ACHN (cell line): ENCODE results near the gene INPP4B.
"Not testable (repeated sequence)": the region's sequence is repeated elsewhere in the genome, so short reads cannot be mapped to it uniquely, and the experiment has no call there.

Experiments used
- DNase-seq: peaks from one replicate; pipeline ENCODE4 v3.0.0-alpha.2; 2015
- in situ Hi-C: cut with HindIII; loops from 2 replicates; pipeline ENCODE4 v1.10.0; 2017; ENCODE audit warnings: low sequenced_read_pairs, low pct_ligation_motif_present, low pct_unique_long_range_greater_than_20kb

Gene INPP4B

GRCh38 chr4:142532054-142532453, 314.0 kb downstream of the INPP4B start:
- in situ Hi-C loops, result no loop called here
- no peak for DNase-seq

GRCh38 chr4:142530728-142531127, 315.4 kb downstream of the INPP4B start:
- no peak for DNase-seq
- in situ Hi-C loops, result no loop called here

DNA sequence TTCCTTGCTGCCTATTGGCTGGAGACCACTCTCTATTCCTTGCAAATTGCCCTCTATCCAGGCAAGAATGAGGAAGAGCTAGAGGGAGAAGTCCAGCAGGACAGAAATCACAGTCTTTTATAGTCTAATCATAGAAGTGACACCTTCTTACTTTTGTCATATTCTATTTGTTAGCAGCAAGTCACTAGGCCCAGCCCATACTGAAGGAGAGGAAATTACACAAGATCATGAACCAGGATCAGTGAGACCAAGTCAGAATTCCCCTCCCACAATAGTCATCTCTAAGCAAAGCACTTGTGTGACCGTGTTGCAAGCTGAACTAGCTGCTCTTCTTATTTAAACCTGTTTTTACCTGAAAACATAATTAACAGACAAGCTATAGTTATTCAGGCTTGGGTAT, 317.7 kb downstream of the INPP4B start:
- in situ Hi-C loops, result no loop called here
- DNase-seq, result no peak

DNA sequence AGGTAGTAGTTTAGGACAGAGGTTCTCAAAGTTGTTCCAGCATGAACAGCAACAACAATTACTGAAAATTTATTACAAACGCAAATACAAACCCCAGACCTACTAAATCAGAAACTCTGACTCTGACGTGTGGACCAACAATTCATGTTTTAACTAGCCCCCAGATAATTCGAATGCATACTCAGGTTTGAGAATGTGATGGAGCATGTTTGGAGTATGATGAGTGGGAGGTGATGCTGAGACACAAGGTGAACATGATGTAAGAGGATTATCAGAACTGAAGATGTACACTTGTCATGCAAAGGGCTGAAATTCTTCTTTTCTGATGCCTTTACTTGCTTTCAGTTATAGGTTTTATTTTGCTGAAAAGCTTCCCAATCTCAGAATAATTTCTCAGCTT, 323.0 kb downstream of the INPP4B start:
- in situ Hi-C loops, result no loop called here
- no peak for DNase-seq

- in situ Hi-C loops, result no loop called here
- no peak for DNase-seq
Observed at GRCh38 chr4:142519342-142519741, 326.8 kb downstream of the INPP4B start.

- no peak for DNase-seq
- in situ Hi-C loops, result no loop called here
Observed at GRCh38 chr4:142516686-142517526, 329.2 kb downstream of the INPP4B start.

DNA sequence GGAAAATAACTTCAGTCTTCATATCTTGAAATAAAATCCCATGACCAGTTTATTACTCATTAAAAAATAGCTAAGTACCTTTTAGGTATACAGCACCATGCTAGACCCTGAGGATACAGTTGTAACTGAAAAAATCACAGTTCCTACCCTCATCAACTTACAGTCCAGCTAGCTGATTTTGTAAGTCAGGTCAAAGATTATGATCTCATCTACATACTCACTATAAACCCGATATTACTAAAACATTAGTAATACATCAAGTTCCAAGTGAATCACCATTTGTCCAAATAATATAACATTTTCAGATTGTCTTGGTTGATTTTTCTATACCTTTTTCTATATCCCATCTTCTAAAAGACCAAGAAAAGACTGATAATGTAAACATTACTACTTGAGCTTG, 333.9 kb downstream of the INPP4B start:
- in situ Hi-C loops, result no loop called here
- no peak for DNase-seq

- in situ Hi-C loops, result no loop called here
- DNase-seq, result no peak
Observed at GRCh38 chr4:142509881-142510280, 336.2 kb downstream of the INPP4B start.

DNA sequence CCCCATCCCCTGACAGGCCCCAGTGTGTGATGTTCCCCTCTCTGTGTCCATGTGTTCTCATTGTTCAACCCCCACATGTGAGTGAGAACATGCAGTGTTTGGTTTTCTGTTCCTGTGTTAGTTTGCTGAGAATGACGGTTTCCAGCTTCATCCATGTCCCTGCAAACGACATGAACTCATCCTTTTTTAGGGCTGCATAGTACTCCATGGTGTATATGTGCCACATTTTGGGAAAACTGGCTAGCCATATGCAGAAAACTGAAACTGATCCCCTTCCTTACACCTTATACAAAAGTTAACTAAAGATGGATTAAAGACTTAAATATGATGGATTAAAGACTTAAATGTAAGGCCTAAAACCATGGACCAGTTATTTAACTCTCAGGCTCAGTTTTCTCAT, 336.7 kb downstream of the INPP4B start:
- DNase-seq, in situ Hi-C loops: not testable (repeated sequence)

- in situ Hi-C loops, result no loop called here
- no peak for DNase-seq
Observed at GRCh38 chr4:142500966-142501365, 345.1 kb downstream of the INPP4B start.

DNA sequence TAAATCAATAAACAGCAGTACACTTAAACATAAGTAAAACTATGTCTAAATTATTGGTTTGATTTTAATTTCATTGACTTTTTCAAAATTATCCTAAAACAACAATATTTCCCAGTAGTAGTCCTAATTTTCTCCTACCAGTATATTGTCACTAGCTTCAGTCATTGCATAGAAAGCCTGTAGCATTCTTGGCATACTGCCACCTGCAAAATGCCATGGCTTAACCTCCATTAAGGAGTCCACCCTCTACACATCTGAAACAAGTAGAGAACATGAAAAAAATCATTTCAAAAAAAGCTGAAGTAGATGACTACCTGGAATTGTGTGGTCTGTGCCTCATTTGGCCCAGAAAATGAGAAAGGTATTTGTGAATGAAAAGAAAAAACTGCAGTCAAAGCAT, 348.5 kb downstream of the INPP4B start:
- DNase-seq, result no peak
- in situ Hi-C loops, result no loop called here

DNA sequence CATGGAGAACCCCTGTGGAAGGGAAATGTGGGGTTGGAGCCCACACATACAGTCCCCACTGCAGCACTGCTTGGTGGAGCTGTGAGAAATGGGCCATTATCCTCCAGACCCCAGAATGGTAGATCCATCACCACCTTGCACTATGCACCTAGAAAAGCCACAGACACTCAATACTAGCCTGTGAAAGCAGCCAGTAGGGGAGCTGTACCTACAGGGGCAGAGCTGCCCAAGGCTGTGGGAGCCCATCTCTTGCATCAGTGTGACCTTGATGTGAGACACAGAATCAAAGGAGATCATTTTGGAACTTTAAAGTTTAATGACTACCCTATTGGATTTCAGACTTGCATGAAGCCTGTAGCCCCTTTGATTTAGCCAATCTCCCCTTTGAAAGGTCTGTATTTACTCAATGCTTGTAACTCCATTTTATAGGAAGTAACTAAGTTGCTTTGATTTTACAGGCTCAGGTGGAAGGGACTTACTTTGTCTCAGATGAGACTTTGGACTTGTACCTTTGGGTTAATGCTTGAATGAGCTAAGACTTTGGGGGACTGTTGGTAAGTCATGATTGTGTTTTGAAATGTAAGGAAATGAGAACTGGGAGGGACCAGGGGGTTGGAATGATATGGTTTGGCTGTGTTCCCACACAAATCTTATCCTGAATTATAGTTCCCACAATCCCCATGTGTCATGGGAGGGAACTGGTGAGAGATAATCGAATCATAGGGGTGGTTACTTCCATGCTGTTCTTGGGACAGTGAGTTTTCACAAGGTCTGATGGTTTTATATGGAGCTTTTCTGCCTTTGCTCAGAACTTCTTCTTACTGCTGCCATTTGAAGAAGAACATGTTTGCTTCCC, 352.6 kb downstream of the INPP4B start:
- no peak for DNase-seq
- in situ Hi-C loops, result no loop called here

DNA sequence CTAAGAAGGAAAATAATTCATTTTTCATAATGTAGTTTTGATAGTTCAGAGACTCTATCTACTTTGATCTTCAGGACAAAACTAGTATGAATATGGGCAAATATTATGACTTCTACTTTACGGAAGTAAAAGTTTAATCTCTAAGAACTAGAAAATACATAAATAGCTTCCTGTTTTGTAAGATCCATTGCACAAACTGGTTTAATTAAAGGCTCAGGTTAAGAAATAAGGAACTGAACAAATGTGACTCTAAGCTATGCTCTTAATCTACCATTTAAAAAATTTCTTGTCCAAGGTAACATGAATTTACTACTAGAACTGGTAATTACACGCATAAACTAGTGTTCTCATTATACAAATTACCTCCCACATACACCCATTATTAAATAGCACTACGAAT, 360.6 kb downstream of the INPP4B start:
- DNase-seq, result no peak
- in situ Hi-C loops, result no loop called here

DNA sequence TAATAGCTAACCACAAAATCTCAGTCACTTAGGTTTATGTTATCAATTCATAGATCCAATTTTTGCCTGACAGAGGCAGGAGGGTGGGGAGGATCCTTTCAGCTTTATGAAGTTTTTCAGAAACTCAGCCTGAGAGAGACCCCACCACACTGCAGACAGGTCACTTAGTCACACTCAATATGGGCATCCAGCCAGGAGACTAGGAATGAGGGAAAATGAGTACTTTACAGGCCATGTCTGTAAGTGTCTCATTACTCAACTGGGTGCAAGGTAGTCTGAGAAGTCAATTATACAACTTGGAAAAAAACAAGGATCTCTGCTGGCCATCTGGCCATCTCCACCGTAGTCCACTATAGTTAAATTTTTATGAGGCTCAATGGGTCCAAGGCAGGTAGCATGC, 365.9 kb downstream of the INPP4B start:
- DNase-seq, result no peak

DNA sequence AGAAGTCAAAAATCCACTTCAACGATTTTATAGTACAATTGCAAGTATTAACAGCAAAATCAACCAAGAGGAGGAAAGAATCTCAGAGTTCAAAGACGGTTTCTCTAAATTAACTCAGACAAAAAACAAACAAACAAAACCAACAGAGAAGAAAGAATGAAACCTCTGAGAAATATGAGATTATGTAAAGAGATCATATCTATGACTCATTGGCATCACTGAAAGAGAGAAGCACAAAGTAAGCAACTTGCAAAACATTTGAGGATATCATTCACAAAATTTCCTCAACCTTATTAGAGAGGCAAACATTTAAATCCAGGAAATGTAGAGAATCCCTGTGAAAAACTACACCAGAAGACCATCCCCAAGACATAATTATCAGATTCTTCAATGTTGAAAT, 370.4 kb downstream of the INPP4B start:
- in situ Hi-C loops, result no loop called here
- DNase-seq, result no peak

More for the DNA sequence above, 365.9 kb downstream of the INPP4B start:
- in situ Hi-C loops, result no loop called here

DNA sequence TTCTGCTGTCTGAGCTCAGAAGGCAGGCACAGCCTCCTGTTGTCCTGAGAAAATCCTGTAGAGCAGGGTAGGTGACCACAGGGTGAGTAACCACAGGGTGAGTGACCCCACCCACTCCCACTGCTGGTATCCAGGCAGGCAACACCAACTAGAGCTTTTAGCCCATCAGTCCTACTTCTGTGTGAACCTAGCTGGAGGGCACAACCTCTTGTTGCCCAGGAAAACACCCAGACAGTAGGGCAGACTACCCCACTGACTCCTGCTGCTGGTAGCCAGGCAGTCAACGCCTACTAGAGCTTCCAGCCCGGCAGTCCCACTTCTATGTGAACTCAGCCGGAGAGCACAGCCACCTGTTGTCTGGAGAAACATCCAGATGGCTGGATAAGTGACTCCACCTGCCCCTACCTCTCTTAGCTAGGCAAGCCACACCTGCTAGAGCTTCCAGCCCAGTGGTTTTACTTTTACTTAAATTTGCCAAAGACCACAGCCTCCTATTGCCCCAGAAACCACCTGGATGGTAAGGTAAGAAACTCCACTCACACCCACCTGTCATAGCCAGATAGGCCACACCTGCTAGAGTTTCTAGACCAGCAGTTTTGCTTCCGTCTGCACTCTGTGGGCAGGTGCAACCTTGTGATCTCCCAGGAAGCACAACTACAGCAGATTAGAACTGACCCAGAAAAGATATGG, 371.6 kb downstream of the INPP4B start:
- in situ Hi-C loops, result no loop called here
- no peak for DNase-seq

- in situ Hi-C loops, result no loop called here
- no peak for DNase-seq
Observed at GRCh38 chr4:142473960-142474338, 372.2 kb downstream of the INPP4B start.

DNA sequence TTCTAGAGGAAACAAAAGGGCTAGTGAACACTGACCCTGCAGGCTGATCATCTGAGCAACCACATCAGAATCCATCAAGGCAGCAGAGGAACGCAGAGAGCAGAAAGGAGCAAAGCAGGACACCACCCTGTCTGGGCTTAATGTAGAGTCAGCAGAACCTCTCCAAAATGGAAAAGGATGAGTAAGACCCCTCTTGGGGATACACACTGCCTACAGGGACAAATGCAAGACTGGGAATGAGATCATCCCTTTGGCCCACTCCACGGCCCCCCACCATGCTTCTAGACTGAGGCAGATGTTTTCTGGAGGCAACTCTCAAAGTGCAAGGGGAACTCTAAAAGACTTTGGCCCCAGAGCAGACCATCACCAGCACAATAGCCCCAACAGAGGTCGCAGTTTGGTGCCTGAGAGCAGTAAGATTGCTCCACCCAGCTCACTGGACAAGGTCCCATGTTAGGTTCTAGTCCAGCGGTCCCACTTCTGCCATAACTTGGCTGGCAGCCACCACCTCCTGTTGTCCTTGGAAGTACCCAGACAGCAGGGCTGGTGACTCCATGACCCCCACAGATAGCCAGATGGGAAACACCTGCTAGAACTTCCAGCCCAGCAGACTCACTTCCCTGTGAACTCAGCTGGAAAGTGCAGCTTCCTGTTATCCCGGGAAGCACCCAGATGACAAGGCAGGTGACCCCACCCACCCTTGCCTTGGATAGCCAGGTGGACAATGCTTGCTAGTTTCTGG, 372.7 kb downstream of the INPP4B start:
- in situ Hi-C loops, result no loop called here
- DNase-seq, result no peak

- in situ Hi-C loops, result no loop called here
- DNase-seq, result no peak
Observed at GRCh38 chr4:142467088-142467487, 379.0 kb downstream of the INPP4B start.
